Measurements from ENCODE around the gene SYNE1. TPM values are rescaled to one million over a fixed set of nuclear protein-coding genes. Genes with fewer than 3 reads are reported as not detected.

The SYNE1 gene
- total and polyA plus RNA-seq, 7 donors: 6.0 to 74.6 (median 16.5) TPM

GRCh38 chr6:152461556-152461955 lies 175.6 kb downstream of the SYNE1 start:
- DNase-seq (no peak), ATAC-seq (no peak)
- H3K4me3 ChIP-seq: no peak overlapping the region
- no peaks in the 10 kb centered on the region for H3K27me3 ChIP-seq (ENCODE audit: insufficient read depth in 3 of 3, low read length in 2 of 3)
- H3K4me1 ChIP-seq: no peaks in the 10 kb centered on the region
- no peaks in the 10 kb centered on the region for H3K9me3 ChIP-seq
- 74 to 79% (median 77%) methylated on average over 5 of the region's 5 CpGs for WGBS, 3 donors
- H3K27ac ChIP-seq: no peak overlapping the region
- no peaks in the 10 kb centered on the region for H3K36me3 ChIP-seq (ENCODE audit: insufficient read depth in 1 of 2, low read depth in 1 of 2)
- intact Hi-C loops (cut with DNase I): no loop called here
- TF ChIP-seq CTCF (IDR thresholded peaks at IDR 0.05): no peak

GRCh38 chr6:152458648-152459644 lies 178.2 kb downstream of the SYNE1 start:
- intact Hi-C loops (cut with DNase I): no loop called here
- Histone ChIP-seq H3K27ac (no peak overlapping the region), H3K4me3 (no peak overlapping the region), H3K36me3 (ENCODE audit: insufficient read depth in 1 of 2, low read depth in 1 of 2) (no peaks in the 10 kb centered on the region), H3K9me3 (no peaks in the 10 kb centered on the region), H3K27me3 (ENCODE audit: insufficient read depth in 3 of 3, low read length in 2 of 3) (no peaks in the 10 kb centered on the region), H3K4me1 (no peaks in the 10 kb centered on the region)
- DNase-seq (no peak), ATAC-seq (no peak)
- WGBS, 3 donors: 23 to 33% (median 26%) methylated on average over 8 of the region's 8 CpGs
- no peak for TF ChIP-seq CTCF (IDR thresholded peaks at IDR 0.05)

- no peak for DNase-seq
- Histone ChIP-seq H3K36me3 (ENCODE audit: insufficient read depth in 1 of 2, low read depth in 1 of 2) (no peaks in the 10 kb centered on the region), H3K4me1 (no peaks in the 10 kb centered on the region), H3K4me3 (no peak overlapping the region), H3K27ac (no peak overlapping the region), H3K9me3 (no peaks in the 10 kb centered on the region), H3K27me3 (ENCODE audit: insufficient read depth in 3 of 3, low read length in 2 of 3) (no peaks in the 10 kb centered on the region)
- WGBS, 3 donors: 80 to 83% (median 80%) methylated on average over 4 of the region's 4 CpGs
- no peak for TF ChIP-seq CTCF (IDR thresholded peaks at IDR 0.05)
- intact Hi-C loops (cut with DNase I): no loop called here
- no peak for ATAC-seq
Measured at GRCh38 chr6:152457949-152458624, 179.1 kb downstream of the SYNE1 start.

GRCh38 chr6:152454003-152454402 lies 183.2 kb downstream of the SYNE1 start:
- no peak for TF ChIP-seq CTCF (IDR thresholded peaks at IDR 0.05)
- intact Hi-C loops (cut with DNase I): no loop called here
- H3K27ac ChIP-seq: no peak overlapping the region
- 91 to 98% (median 93%) methylated on average over 3 of the region's 3 CpGs for WGBS, 3 donors
- DNase-seq: no peak
- H3K9me3 ChIP-seq: no peaks in the 10 kb centered on the region
- H3K36me3 ChIP-seq (ENCODE audit: insufficient read depth in 1 of 2, low read depth in 1 of 2): no peaks in the 10 kb centered on the region
- H3K4me3 ChIP-seq: no peak overlapping the region
- no peaks in the 10 kb centered on the region for H3K27me3 ChIP-seq (ENCODE audit: insufficient read depth in 3 of 3, low read length in 2 of 3)
- no peak for ATAC-seq
- H3K4me1 ChIP-seq: no peaks in the 10 kb centered on the region
